ENCODE results near the gene FRMD4A. TPM values are rescaled to one million over a fixed set of nuclear protein-coding genes. Genes with fewer than 3 reads are reported as not detected.

FRMD4A gene
- total RNA-seq, 1 donor from 2014 or later = 20.2 TPM

- no peak overlapping the region for H3K27ac Mint-ChIP-seq
Measured at GRCh38 chr10:14092799-14093198, 237.9 kb downstream of the FRMD4A start.

GRCh38 chr10:14089556-14090292 is 241.0 kb downstream of the FRMD4A start:
- no peak for TF ChIP-seq EZH2phosphoT487 (IDR thresholded peaks at IDR 0.05)
- TF ChIP-seq EZH2 (IDR thresholded peaks at IDR 0.05) = no peak
- TF ChIP-seq CTCF (IDR thresholded peaks at IDR 0.05) = no peak
- peak overlapping the region; percentile 72 for H3K27ac Mint-ChIP-seq
- H3K4me3 Mint-ChIP-seq = no peak overlapping the region

More at GRCh38 chr10:14092799-14093198, 237.9 kb downstream of the FRMD4A start:
- Histone ChIP-seq H3K9me3 (ENCODE audit: low read depth) (no peaks in the 10 kb centered on the region), H2AFZ (replicated peaks) (no peak overlapping the region), H3F3A (ENCODE audit: low read depth) (peaks cover 33% of the 10 kb centered on the region), H3K4me2 (no peak overlapping the region), H3K27ac (no peak overlapping the region), H4K20me1 (ENCODE audit: low read depth) (no peaks in the 10 kb centered on the region), H3K36me3 (no peaks in the 10 kb centered on the region), H3K9ac (no peak overlapping the region), H3K27me3 (no peaks in the 10 kb centered on the region), H3K4me3 (no peak overlapping the region), H3K4me1 (peaks cover 30% of the 10 kb centered on the region), H3K79me2 (ENCODE audit: low read depth) (no peaks in the 10 kb centered on the region)
- TF ChIP-seq CTCF (IDR thresholded peaks at IDR 0.05) (no peak), EZH2 (IDR thresholded peaks at IDR 0.05) (no peak)
- Mint-ChIP-seq H3K4me1 (peaks cover 46% of the 10 kb centered on the region), H3K4me3 (no peak overlapping the region), H3K9me3 (no peaks in the 10 kb centered on the region), H3K27me3 (ENCODE audit: insufficient read depth, low read depth) (no peaks in the 10 kb centered on the region), H3K36me3 (no peaks in the 10 kb centered on the region)
- DNase-seq (ENCODE audit: low spot score) = no peak

GRCh38 chr10:14087566-14087965 is 243.2 kb downstream of the FRMD4A start:
- no peak overlapping the region for H3K4me3 ChIP-seq
- H3K36me3 Mint-ChIP-seq = no peaks in the 10 kb centered on the region

More at GRCh38 chr10:14089556-14090292, 241.0 kb downstream of the FRMD4A start:
- no peaks in the 10 kb centered on the region for H3K36me3 Mint-ChIP-seq
- Histone ChIP-seq H3K27me3 (no peaks in the 10 kb centered on the region), H3K9ac (no peak overlapping the region), H3F3A (ENCODE audit: low read depth) (peaks cover 37% of the 10 kb centered on the region), H2AFZ (replicated peaks) (no peak overlapping the region), H3K36me3 (no peaks in the 10 kb centered on the region), H3K27ac (no peak overlapping the region), H3K79me2 (ENCODE audit: low read depth) (no peaks in the 10 kb centered on the region), H3K4me2 (peak overlapping the region; percentile 57), H3K9me3 (ENCODE audit: low read depth) (no peaks in the 10 kb centered on the region), H3K4me3 (no peak overlapping the region), H4K20me1 (ENCODE audit: low read depth) (no peaks in the 10 kb centered on the region), H3K4me1 (peaks cover 42% of the 10 kb centered on the region)
- no peaks in the 10 kb centered on the region for H3K9me3 Mint-ChIP-seq
- peaks cover 54% of the 10 kb centered on the region for H3K4me1 Mint-ChIP-seq
- H3K27me3 Mint-ChIP-seq (ENCODE audit: insufficient read depth, low read depth) = no peaks in the 10 kb centered on the region
- no peak for DNase-seq (ENCODE audit: low spot score)

More at GRCh38 chr10:14087566-14087965, 243.2 kb downstream of the FRMD4A start:
- no peaks in the 10 kb centered on the region for H3K36me3 ChIP-seq
- no peaks in the 10 kb centered on the region for H3K9me3 ChIP-seq (ENCODE audit: low read depth)
- Mint-ChIP-seq H3K4me3 (no peak overlapping the region), H3K4me1 (peaks cover 34% of the 10 kb centered on the region), H3K27ac (peak overlapping the region; percentile 58), H3K27me3 (ENCODE audit: insufficient read depth, low read depth) (no peaks in the 10 kb centered on the region), H3K9me3 (no peaks in the 10 kb centered on the region)
- DNase-seq (ENCODE audit: low spot score) = no peak
- H3K79me2 ChIP-seq (ENCODE audit: low read depth) = no peaks in the 10 kb centered on the region
- no peaks in the 10 kb centered on the region for H3K27me3 ChIP-seq
- H3K4me2 ChIP-seq = no peak overlapping the region
- peaks cover 23% of the 10 kb centered on the region for H3F3A ChIP-seq (ENCODE audit: low read depth)
- no peak overlapping the region for H3K9ac ChIP-seq
- H3K4me1 ChIP-seq = peaks cover 27% of the 10 kb centered on the region
- no peak for TF ChIP-seq CTCF (IDR thresholded peaks at IDR 0.05)
- TF ChIP-seq EZH2 (IDR thresholded peaks at IDR 0.05) = no peak
- TF ChIP-seq EZH2phosphoT487 (IDR thresholded peaks at IDR 0.05) = no peak
- H3K27ac ChIP-seq = peak overlapping the region; percentile 1
- no peaks in the 10 kb centered on the region for H4K20me1 ChIP-seq (ENCODE audit: low read depth)
- no peak overlapping the region for H2AFZ ChIP-seq (replicated peaks)

All from neural progenitor cell (in vitro differentiated cells).